Activated CD8-positive, alpha-beta T cell treated with anti-CD3 and anti-CD28 coated beads for 36 hours (primary cell): ENCODE data around the gene LDLRAP1. TPM values are rescaled to one million over a fixed set of nuclear protein-coding genes. Genes with fewer than 3 reads are reported as not detected.
A peak's percentile ranks its signal among the peaks of the same experiment; 100 is the strongest.
"Not testable (repeated sequence)": the region's sequence is repeated elsewhere in the genome, so short reads cannot be mapped to it uniquely, and the experiment has no call there.

Experiments
- ATAC-seq: fragments of 200-7000 bp; cut with Tn5 transposase; one replicate; pipeline ENCODE4 v1.10.0; 2021; ENCODE audit warnings: mild to moderate bottlenecking, moderate library complexity
- CTCF ChIA-PET: fragments of 350-600 bp; sonication (Branson Sonifier 250); formaldehyde crosslinking; loops from one replicate; lab custom pipeline; 2021; ENCODE audit warnings: antibody characterized with exemption; lab: Charles Lee
- POLR2A ChIA-PET: fragments of 350-600 bp; sonication (Branson Sonifier 250); formaldehyde crosslinking; loops from one replicate; lab custom pipeline; 2021; ENCODE audit warnings: antibody characterized with exemption; lab: Charles Lee
- DNase-seq: peaks from one replicate; pipeline ENCODE4 v3.0.0-alpha.2; 2020
- H3K27ac Mint-ChIP-seq: one replicate; pipeline ENCODE4 v1.8.0; 2021; ENCODE audit warnings: mild to moderate bottlenecking, mixed read lengths
- H3K27me3 Mint-ChIP-seq: one replicate; pipeline ENCODE4 v1.8.0; 2021; ENCODE audit warnings: mixed read lengths
- H3K36me3 Mint-ChIP-seq: one replicate; pipeline ENCODE4 v1.8.0; 2021; ENCODE audit warnings: low read depth, mixed read lengths
- H3K4me1 Mint-ChIP-seq: one replicate; pipeline ENCODE4 v1.8.0; 2021; ENCODE audit warnings: low read depth, mixed read lengths
- H3K4me3 Mint-ChIP-seq: one replicate; pipeline ENCODE4 v1.8.0; 2021; ENCODE audit warnings: mild to moderate bottlenecking, moderate library complexity, mixed read lengths
- H3K9me3 Mint-ChIP-seq: one replicate; pipeline ENCODE4 v1.8.0; 2021; ENCODE audit warnings: mixed read lengths
- intact Hi-C: fragments of 100-400 bp; cut with micrococcal nuclease; formaldehyde crosslinking; loops from one replicate; pipeline ENCODE4 v1.10.0; 2022
- total RNA-seq, 2 experiments: library from RNA; stranded (reverse); gene quantifications; one replicate each; pipeline ENCODE4 v1.2.3, GENCODE V29; 2021
- TF ChIP-seq, protein P1 (sequence below): fragments of 200-600 bp; IDR thresholded peaks from one replicate; pipeline ENCODE4 v1.8.0; 2022; ENCODE audit warnings: antibody characterized with exemption, mild to moderate bottlenecking

Gene LDLRAP1
- total RNA-seq, 2 experiments from 2014 or later: 13.4 to 14.5 TPM

- H3K27ac Mint-ChIP-seq: no peak overlapping the region
- CTCF ChIA-PET: interaction anchor here (0.9 to 6.9 kb wide), 10 partner anchors 11 to 307 kb away, joined by 3 to 77 read pairs (median 6); no protein-coding TSS in a partner anchor
- no peak for ATAC-seq
Observed at GRCh38 chr1:25502957-25503356, 40.4 kb upstream of the LDLRAP1 start.

DNA sequence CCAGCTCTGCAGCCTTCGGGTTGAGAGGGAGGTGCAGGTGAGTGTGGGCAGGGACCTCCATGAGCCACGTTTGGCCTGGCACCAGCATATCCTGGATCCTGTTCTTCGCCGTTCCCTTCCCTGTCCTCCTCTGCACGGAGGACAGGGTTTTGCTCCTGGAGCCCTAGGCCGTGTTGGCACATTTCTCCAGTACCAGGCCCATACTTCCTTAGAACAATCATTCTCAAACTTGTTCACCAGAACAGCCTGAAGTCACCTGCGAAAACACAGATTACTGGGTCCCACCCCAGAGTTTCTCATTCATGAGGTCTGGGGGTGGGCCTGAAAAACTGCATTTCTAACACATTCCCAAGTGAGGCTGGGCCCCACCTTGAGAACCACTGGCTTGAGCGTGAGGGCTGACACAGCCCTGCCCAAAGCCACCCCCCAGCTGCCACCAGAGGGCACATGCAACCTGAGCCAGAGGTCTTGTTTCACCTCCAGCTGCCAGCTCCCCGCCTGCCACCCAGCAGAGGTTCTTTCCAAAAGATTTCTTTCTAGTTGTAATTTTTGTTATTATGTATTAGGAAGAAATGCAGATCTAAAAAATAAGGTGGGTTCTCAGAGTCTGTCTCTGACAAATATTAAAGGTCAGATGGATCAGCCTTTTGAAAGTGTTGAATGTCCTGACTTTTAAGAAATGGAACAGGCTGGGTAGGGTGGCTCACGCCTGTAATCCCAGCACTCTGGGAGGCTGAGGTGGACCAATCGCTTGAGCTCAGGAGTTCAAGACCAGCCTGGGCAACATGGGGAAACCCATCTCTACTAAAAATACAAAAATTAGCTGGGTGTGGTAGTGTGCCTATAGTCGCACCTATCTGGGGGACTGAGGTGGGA, 39.6 kb upstream of the LDLRAP1 start:
- peak; percentile 92 for ATAC-seq
- CTCF ChIA-PET: interaction anchor here (0.5 to 6.9 kb wide), 18 partner anchors 9 to 306 kb away, joined by 3 to 77 read pairs (median 5); no protein-coding TSS in a partner anchor
- Mint-ChIP-seq H3K36me3 (peaks cover 2% of the 10 kb centered on the region), H3K27ac (no peak overlapping the region), H3K27me3 (no peaks in the 10 kb centered on the region), H3K4me1 (peaks cover 14% of the 10 kb centered on the region), H3K4me3 (no peak overlapping the region), H3K9me3 (no peaks in the 10 kb centered on the region)
- intact Hi-C loops: loop anchor here (5.0 kb wide), 1 partner anchor 309 kb away; no protein-coding TSS in a partner anchor
- peak; percentile 82 for DNase-seq
- TF ChIP-seq, protein P1, sequence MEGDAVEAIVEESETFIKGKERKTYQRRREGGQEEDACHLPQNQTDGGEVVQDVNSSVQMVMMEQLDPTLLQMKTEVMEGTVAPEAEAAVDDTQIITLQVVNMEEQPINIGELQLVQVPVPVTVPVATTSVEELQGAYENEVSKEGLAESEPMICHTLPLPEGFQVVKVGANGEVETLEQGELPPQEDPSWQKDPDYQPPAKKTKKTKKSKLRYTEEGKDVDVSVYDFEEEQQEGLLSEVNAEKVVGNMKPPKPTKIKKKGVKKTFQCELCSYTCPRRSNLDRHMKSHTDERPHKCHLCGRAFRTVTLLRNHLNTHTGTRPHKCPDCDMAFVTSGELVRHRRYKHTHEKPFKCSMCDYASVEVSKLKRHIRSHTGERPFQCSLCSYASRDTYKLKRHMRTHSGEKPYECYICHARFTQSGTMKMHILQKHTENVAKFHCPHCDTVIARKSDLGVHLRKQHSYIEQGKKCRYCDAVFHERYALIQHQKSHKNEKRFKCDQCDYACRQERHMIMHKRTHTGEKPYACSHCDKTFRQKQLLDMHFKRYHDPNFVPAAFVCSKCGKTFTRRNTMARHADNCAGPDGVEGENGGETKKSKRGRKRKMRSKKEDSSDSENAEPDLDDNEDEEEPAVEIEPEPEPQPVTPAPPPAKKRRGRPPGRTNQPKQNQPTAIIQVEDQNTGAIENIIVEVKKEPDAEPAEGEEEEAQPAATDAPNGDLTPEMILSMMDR: peak; percentile 77
- POLR2A ChIA-PET: interaction anchor here (1.7 kb wide), 1 partner anchor 69 kb away, joined by 4 read pairs; no protein-coding TSS in a partner anchor

More at GRCh38 chr1:25502957-25503356, 40.4 kb upstream of the LDLRAP1 start:
- Mint-ChIP-seq H3K36me3 (peaks cover 2% of the 10 kb centered on the region), H3K4me1 (peaks cover 14% of the 10 kb centered on the region), H3K9me3 (no peaks in the 10 kb centered on the region), H3K27me3 (no peaks in the 10 kb centered on the region), H3K4me3 (no peak overlapping the region)
- TF ChIP-seq, protein P1: no peak
- intact Hi-C loops: loop anchor here (5.0 kb wide), 1 partner anchor 309 kb away; no protein-coding TSS in a partner anchor
- POLR2A ChIA-PET: interaction anchor here (1.1 kb wide), 1 partner anchor 10 kb away, joined by 3 read pairs; no protein-coding TSS in a partner anchor
- DNase-seq: no peak

DNA sequence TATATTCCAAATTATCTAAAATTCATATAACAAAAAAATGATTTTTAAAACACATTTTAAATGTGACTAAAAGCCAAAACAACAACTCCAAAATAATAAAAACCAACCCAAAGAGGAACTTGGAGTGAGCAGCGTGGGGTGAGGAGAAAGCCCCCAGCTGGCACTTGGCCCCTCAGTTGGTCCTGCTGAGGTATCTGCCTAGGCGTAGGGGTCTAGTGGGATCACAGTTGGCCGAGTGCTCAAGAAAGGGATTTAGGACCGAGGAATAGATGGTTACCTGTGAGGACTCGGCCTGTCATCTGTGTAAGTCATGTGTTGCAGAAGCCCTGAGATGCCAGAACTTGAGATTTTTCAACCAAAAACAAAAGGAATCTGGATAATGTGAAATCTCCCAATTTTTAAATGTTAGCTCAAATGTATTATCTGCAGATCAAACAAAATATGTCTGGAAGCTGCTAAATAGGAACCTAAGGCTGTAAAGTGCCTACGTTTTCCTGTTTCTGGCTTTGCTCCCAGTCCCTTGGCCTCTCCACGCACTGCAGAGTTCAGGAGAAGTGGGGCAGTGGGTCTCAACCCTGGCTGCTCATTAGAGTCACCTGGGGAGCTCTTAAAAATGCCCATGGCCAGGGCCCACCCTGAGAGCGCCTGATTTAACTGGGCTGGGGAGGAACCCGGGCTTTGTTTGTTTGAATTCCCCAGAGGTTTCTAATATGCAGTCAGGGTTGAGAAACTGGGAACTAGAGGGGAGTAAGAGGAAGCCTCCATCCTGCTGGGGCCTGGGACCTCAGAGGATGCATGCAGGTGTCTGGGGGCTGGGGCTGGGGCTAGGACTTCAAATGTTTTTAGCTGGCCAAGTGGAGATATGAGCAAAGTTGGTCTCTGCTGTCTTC, 38.5 kb upstream of the LDLRAP1 start:
- intact Hi-C loops: loop anchor here (5.0 kb wide), 1 partner anchor 307 kb away; no protein-coding TSS in a partner anchor
- CTCF ChIA-PET: interaction anchor here (0.6 to 6.9 kb wide), 14 partner anchors 8 to 305 kb away, joined by 3 to 77 read pairs (median 6); no protein-coding TSS in a partner anchor
- TF ChIP-seq, protein P1: no peak
- no peak for DNase-seq
- Mint-ChIP-seq H3K4me3 (no peak overlapping the region), H3K27me3 (no peaks in the 10 kb centered on the region), H3K4me1 (peaks cover 14% of the 10 kb centered on the region), H3K27ac (no peak overlapping the region), H3K36me3 (no peaks in the 10 kb centered on the region), H3K9me3 (no peaks in the 10 kb centered on the region)
- no peak for ATAC-seq
- POLR2A ChIA-PET: interaction anchor here (1.7 kb wide), 1 partner anchor 70 kb away, joined by 4 read pairs; no protein-coding TSS in a partner anchor

- no peak for DNase-seq
- no peak for ATAC-seq
- Mint-ChIP-seq H3K4me1 (peaks cover 14% of the 10 kb centered on the region), H3K27ac (no peak overlapping the region), H3K4me3 (peak overlapping the region; percentile 33), H3K9me3 (no peaks in the 10 kb centered on the region), H3K36me3 (no peaks in the 10 kb centered on the region), H3K27me3 (no peaks in the 10 kb centered on the region)
- POLR2A ChIA-PET: interaction anchor here (1.0 to 1.7 kb wide), 2 partner anchors 13 to 71 kb away, joined by 3 to 4 read pairs; no protein-coding TSS in a partner anchor
- intact Hi-C loops: no loop called here
- TF ChIP-seq, protein P1: no peak
- CTCF ChIA-PET: interaction anchor here (0.6 to 6.9 kb wide), 7 partner anchors 11 to 67 kb away, joined by 3 to 77 read pairs (median 3); no protein-coding TSS in a partner anchor
Observed at GRCh38 chr1:25505656-25506385, 37.6 kb upstream of the LDLRAP1 start.

GRCh38 chr1:25506566-25507463, 36.6 kb upstream of the LDLRAP1 start:
- ATAC-seq, DNase-seq, H3K27ac Mint-ChIP-seq, intact Hi-C loops, H3K36me3 Mint-ChIP-seq, H3K9me3 Mint-ChIP-seq, H3K27me3 Mint-ChIP-seq: not testable (repeated sequence)
- Mint-ChIP-seq H3K4me3 (peak overlapping the region; percentile 33), H3K4me1 (peaks cover 14% of the 10 kb centered on the region)
- CTCF ChIA-PET: interaction anchor here (1.2 to 6.9 kb wide), 5 partner anchors 13 to 66 kb away, joined by 3 to 77 read pairs (median 8); no protein-coding TSS in a partner anchor
- POLR2A ChIA-PET: interaction anchor here (1.0 kb wide), 1 partner anchor 12 kb away, joined by 3 read pairs; no protein-coding TSS in a partner anchor
